Mesothelial cell of epicardium (in vitro differentiated cells): ENCODE data around the gene DNAI4. TPM values are rescaled to one million over a fixed set of nuclear protein-coding genes. Genes with fewer than 3 reads are reported as not detected.

Experiments used
- DNase-seq, 2 experiments: peaks; one replicate each; pipeline ENCODE4 v3.0.0; 2021; ENCODE audit warnings: low spot score in 2 of 2; ENCODE audit not compliant: unreplicated experiment in 2 of 2
- H3K27ac Mint-ChIP-seq: 2 replicates; pipeline ENCODE4 v1.8.0; 2021; ENCODE audit warnings: mixed read lengths
- H3K27me3 Mint-ChIP-seq: 2 replicates; pipeline ENCODE4 v1.8.0; 2021; ENCODE audit warnings: low read depth, mixed read lengths
- H3K36me3 Mint-ChIP-seq: 2 replicates; pipeline ENCODE4 v1.8.0; 2021; ENCODE audit warnings: mixed read lengths
- H3K4me1 Mint-ChIP-seq: 2 replicates; pipeline ENCODE4 v1.8.0; 2021; ENCODE audit warnings: mixed read lengths
- H3K4me3 Mint-ChIP-seq: 2 replicates; pipeline ENCODE4 v1.8.0; 2021; ENCODE audit warnings: mild to moderate bottlenecking, moderate library complexity, mixed read lengths
- H3K9me3 Mint-ChIP-seq: 2 replicates; pipeline ENCODE4 v1.8.0; 2021; ENCODE audit warnings: mixed read lengths
- total RNA-seq: library from RNA; stranded (reverse); gene quantifications from 3 replicates; pipeline ENCODE4 v1.2.1, GENCODE V29; 2021
- TF ChIP-seq, protein P1 (sequence below): fragments of 200-600 bp; sonication (generic); IDR thresholded peaks from one replicate; pipeline ENCODE4 v1.5.0; 2021; ENCODE audit warnings: antibody characterized with exemption; ENCODE audit not compliant: unreplicated experiment

DNAI4 gene
- total RNA-seq, 1 donor from 2014 or later = 9.3 TPM

GRCh38 chr1:66951513-66951912, 26.9 kb upstream of the DNAI4 start:
- Mint-ChIP-seq H3K4me3 (no peak overlapping the region), H3K4me1 (no peaks in the 10 kb centered on the region), H3K27me3 (no peaks in the 10 kb centered on the region), H3K9me3 (no peaks in the 10 kb centered on the region), H3K36me3 (peaks cover 49% of the 10 kb centered on the region), H3K27ac (no peak overlapping the region)
- DNase-seq = no peak
- TF ChIP-seq, protein P1, sequence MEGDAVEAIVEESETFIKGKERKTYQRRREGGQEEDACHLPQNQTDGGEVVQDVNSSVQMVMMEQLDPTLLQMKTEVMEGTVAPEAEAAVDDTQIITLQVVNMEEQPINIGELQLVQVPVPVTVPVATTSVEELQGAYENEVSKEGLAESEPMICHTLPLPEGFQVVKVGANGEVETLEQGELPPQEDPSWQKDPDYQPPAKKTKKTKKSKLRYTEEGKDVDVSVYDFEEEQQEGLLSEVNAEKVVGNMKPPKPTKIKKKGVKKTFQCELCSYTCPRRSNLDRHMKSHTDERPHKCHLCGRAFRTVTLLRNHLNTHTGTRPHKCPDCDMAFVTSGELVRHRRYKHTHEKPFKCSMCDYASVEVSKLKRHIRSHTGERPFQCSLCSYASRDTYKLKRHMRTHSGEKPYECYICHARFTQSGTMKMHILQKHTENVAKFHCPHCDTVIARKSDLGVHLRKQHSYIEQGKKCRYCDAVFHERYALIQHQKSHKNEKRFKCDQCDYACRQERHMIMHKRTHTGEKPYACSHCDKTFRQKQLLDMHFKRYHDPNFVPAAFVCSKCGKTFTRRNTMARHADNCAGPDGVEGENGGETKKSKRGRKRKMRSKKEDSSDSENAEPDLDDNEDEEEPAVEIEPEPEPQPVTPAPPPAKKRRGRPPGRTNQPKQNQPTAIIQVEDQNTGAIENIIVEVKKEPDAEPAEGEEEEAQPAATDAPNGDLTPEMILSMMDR = no peak

- no peaks in the 10 kb centered on the region for H3K27me3 Mint-ChIP-seq
- TF ChIP-seq, protein P1 = no peak
- H3K36me3 Mint-ChIP-seq = peaks cover 32% of the 10 kb centered on the region
- H3K4me1 Mint-ChIP-seq = no peaks in the 10 kb centered on the region
- no peak overlapping the region for H3K4me3 Mint-ChIP-seq
- no peak for DNase-seq
- no peaks in the 10 kb centered on the region for H3K9me3 Mint-ChIP-seq
- peak overlapping the region; percentile 8 for H3K27ac Mint-ChIP-seq
These were observed 22.6 kb upstream of the DNAI4 start for GRCh38 chr1:66947267-66947666.

DNA sequence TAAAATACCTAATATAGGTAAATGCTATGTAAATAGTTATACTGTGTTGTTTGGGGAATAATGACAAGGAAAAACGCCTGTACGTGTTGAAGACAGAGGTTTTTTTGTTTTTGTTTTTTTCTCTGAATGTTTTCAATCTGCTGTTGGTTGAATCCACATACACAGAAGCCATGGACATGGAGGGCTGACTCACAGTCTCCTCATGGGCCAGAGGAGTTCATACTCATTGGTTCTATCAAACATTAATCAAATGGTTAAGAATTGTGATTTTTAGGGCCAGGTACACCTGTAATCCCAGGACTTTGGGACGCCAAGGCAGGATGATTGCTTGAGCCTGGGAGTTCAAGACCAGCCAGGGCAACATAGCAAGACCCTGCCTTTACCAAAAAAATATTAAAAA, 20.7 kb upstream of the DNAI4 start:
- no peak for DNase-seq
- H3K4me3 Mint-ChIP-seq = no peak overlapping the region
- TF ChIP-seq, protein P1 = no peak
- H3K27me3 Mint-ChIP-seq = no peaks in the 10 kb centered on the region
- no peaks in the 10 kb centered on the region for H3K4me1 Mint-ChIP-seq
- no peak overlapping the region for H3K27ac Mint-ChIP-seq
- H3K9me3 Mint-ChIP-seq = no peaks in the 10 kb centered on the region
- H3K36me3 Mint-ChIP-seq = peaks cover 27% of the 10 kb centered on the region

- H3K27me3 Mint-ChIP-seq = no peaks in the 10 kb centered on the region
- peaks cover 25% of the 10 kb centered on the region for H3K36me3 Mint-ChIP-seq
- H3K9me3 Mint-ChIP-seq = no peaks in the 10 kb centered on the region
- TF ChIP-seq, protein P1 = no peak
- H3K4me3 Mint-ChIP-seq = no peak overlapping the region
- no peak overlapping the region for H3K27ac Mint-ChIP-seq
- H3K4me1 Mint-ChIP-seq = no peaks in the 10 kb centered on the region
- no peak for DNase-seq
These were observed 19.9 kb upstream of the DNAI4 start for GRCh38 chr1:66944330-66945274.

- H3K9me3 Mint-ChIP-seq = no peaks in the 10 kb centered on the region
- H3K36me3 Mint-ChIP-seq = peaks cover 22% of the 10 kb centered on the region
- TF ChIP-seq, protein P1 = no peak
- no peaks in the 10 kb centered on the region for H3K27me3 Mint-ChIP-seq
- no peak overlapping the region for H3K27ac Mint-ChIP-seq
- H3K4me3 Mint-ChIP-seq = no peak overlapping the region
- peaks cover 4% of the 10 kb centered on the region for H3K4me1 Mint-ChIP-seq
- no peak for DNase-seq
These were observed 18.8 kb upstream of the DNAI4 start for GRCh38 chr1:66943361-66943969.
